Stimulated activated CD4-positive, alpha-beta T cell treated with anti-CD3 and anti-CD28 coated beads, Interleukin-4, amount 100 ng/mL, for 1 hour (primary cell): Measurements from ENCODE around the gene PFDN1.

Experiments
- DNase-seq: peaks from one replicate; pipeline ENCODE4 v3.0.0-alpha.2; 2020

PFDN1 gene

DNA sequence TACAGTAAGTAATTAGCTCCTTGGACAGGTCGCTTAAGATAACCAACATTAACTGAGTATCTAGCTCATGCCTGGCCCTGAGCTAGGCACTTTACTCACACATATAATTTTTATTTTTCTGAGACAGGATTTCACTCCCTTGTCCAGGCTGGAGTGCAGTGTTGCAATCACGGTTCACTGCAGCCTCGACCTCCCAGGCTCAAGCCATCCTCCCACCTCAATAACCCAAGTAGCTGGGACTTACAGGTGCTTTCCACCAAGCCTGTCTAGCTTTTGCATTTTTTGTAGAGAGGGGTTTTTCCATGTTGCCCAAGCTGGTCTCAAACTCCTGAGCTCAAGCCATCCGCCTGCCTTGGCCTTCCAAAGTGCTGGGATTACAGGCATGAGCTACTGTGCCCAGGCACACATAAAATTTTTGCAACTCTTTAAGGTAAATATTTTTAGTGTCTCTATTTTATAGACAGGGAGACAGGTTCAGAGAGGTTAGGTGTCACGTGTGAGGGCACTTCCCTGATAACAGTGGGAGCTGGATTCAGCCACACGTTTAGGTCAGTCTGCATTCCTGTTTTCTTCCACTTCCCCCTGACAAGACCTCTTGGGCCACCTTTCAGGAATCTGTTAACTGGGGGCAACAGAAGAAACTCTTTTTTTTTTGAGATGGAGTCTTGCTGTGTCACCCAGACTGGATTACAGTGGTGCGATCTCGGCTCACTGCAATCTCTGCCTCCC lies 25.3 kb upstream of the PFDN1 start:
- no peak for DNase-seq

DNA sequence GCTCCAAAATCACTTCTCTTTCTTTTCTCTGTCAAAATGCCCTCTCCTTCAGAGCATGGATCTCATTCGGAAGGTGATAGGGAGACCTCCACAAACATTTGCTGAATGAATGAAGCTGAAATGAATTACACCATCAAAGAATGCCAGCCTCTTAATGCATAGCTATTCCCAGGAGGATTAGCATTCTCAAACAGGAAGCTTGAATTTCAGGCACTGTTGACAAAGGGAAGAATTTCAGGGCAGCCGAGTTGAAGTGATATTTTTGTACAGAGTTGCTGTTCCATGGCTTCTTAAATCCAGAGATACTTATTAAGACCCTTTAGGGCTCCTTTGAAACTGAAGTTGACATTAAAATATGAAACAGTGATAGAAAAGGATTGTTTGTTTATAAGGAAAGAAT lies 24.7 kb upstream of the PFDN1 start:
- DNase-seq = no peak

DNA sequence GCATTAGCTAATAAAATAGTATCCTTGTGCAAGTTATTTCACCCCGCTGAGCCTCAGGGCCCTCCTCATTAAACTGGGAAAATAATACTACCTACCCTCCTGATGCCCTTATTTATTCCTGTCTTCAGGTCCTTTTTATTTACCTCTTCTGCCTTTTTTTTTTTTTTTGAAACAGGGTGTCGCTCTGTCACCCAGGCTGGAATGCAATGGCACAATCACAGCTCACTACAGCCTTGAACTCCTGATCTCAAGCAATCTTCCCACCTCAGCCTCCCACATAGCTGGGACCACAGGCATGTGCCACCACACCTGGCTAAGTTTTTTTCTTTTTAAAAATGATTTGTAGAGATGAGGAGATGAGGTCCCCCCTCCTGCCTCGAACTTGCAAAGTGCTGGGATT lies 22.6 kb upstream of the PFDN1 start:
- DNase-seq = no peak

DNA sequence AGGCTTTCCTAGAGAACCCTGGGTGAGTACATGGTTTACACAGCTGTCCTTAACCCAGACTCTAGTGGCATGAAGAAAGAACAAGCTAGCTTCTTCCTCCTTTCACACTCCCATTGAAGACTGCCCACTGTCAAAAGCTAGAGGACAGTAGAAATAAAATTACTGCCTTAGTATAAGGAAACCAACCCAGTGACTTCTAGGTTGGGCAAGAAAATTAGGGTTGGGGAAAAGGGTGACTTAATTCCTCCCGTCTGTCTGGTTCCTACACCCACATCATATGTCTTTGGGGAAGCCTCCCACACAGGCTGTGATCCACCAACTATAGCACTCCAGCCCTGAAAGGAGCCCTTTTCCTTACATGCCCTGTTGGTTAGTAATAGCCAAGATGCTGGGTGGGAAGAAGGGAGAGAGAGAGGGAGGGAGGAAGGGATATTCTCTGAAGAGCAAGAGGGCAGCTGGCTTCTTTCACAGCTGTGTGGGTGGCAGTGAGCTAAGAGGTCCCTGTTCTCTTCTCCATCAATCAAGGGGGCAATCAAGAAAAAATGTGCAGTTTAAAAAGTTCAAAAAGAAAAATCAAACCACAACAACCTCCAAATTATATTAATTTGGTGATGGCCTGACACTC lies 21.8 kb upstream of the PFDN1 start:
- no peak for DNase-seq

DNA sequence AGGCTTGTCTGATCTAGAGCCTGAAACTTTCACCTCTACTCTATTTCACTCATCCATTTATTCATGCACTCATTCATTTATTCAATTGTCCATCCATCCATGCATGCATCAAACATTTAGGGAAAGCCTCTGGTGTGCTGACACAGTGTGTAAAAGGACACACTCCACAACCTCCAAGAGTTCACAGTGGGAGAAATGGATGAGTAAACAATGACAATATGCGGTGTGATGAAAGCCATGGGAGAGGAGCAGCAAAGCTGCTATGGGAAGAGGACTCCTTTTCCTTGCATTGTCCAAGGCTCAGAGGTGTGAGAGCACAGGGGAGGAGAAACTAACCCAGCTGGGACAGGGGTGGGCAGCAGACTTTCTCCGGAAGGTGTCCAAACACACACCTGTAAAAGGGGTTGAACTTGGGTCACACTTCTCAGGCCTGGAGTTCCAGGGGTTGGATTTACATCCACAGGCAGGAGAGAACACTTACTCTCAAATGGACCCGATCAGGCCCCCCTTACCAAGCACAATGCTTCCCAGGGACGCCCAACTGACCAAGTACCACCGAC lies 21.2 kb upstream of the PFDN1 start:
- DNase-seq = no peak

DNA sequence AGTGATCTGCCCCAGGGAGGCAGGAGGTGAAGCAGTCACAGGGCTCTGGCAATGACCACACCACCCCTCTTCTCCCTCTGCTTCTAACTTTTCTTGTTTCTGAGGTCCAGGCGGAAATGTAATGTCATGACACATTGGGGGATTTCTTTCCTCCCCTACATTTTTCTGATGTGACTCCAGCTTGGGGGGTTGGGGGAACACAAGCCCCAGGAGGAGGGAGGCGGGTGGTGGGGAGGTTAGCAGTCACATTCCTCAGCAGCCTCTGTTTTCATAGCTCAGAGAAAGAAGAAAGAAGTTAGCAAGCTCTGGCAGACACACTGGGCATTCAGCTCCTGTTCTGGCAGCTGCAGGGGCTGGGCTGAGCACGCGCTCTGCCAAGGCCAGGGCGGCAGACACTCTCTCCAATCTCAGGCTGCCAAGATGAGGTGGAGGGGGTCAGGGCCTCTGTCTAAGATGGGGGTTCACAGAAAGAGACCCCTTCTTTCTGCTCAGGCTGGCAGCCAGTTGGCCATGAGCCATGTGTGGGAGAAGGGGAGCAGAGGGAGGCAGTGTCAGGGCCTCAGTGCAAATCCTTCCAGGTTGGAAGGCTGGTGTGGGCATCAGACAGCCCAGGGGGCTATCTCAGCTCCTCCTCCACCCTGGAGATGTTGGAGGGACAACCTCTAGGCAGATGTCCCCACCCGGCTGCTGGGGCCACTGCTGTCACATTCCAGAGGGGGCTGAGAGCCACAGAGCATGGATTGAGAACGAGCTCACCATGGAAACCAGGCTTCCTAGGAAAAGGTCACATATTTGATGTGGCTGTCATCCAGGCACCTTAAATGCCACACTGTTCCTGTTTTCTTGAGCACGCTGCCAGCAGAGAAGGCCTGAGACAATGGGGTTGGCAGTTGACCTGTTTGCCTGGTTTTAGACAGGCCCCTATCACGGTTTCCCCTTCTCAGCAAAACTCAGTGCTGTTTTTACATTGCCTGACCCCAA lies 20.1 kb upstream of the PFDN1 start:
- no peak for DNase-seq

DNA sequence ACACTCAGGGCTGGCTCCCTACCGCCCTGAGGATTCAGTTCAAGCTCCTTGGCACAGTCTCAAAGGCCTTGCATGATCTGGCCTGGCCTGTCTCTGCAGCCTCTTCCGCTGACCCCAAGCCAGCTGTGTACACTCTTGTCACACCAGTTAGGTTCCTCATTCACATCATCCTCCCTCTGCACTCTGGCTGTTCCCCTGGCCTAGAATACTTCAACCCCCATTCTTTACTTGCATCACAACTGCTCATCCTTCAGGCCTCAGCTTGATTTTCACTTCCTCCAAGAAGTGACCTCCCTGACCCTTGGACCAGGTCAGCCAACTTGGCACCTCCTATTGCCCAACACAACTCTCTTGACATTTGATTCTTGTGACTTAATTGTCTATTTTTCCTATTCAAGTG lies 18.9 kb upstream of the PFDN1 start:
- no peak for DNase-seq

DNA sequence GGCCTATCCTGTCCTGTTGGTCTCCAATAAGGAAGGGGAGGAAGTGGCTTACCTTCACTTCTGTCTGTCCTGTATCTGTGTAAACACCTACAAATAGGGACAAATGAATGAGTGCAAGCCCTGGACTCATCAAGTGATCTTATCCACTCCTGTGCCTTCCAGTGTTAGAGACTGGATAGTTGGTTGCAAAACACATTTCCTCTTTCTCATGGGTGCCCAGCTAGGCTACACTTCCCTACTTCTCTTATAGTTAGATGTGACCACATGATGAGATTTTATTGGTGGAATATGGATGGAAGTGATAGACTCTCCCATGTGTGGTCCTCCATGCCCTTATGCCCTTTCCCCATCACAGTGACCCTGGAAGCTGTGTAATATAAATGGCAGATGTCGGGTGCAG lies 16.9 kb upstream of the PFDN1 start:
- DNase-seq = no peak

DNA sequence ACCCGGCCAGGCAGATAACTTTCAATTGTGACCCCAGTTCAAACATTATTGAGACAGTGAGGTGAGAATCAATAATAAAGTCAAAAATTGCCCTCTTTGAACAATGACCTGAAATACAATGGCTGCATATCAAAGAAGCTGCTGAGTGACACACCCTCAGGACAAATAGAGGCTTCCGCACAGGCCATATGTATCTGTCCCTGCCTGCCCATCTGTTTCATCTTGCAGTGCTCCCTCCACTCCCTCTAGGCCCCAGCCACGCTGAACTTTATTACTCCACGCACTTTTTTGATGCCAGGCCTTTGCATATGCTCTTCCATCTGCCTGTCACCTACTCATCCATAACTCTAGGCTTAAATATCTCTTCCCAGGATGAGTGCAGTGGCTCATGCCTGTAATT lies 15.9 kb upstream of the PFDN1 start:
- DNase-seq = no peak

DNA sequence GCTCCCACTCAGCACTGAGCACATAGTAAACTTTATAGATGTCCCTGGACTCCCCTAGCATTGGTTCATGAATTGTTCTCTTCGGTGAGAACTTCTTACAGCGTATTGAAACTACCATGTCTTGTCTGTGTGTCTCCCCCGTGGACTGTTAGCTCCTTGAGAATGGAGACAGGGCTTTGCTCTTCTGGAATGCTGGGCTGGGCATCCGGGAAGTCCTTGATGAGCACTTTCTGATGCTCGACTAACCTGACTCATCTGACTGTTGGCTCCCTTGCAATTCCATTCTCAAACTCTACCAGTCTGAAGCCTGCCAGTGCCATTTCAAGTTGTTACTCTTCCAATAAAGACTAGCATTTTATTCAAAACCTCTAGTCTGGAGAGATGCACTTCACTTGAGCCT lies 15.0 kb upstream of the PFDN1 start:
- DNase-seq = no peak

DNA sequence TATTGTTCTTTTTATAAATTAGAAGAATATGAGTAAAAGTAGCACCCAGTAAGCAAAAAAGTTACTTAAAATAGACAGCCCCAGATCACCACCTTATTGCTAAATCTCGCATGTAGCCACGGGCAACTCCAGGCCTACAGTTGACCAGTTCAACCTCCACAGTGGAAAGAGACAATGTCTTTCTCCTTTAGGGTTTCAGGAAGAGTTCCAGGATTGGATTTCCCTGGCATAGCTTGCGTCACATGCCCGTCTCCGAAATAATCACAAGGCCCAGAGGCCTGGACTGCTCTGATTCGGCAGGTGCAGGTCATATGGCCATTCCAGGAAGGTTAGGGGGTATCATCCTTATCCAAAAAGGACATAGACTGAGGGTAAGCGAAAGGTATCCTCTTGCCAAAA lies 9.9 kb upstream of the PFDN1 start:
- no peak for DNase-seq

DNA sequence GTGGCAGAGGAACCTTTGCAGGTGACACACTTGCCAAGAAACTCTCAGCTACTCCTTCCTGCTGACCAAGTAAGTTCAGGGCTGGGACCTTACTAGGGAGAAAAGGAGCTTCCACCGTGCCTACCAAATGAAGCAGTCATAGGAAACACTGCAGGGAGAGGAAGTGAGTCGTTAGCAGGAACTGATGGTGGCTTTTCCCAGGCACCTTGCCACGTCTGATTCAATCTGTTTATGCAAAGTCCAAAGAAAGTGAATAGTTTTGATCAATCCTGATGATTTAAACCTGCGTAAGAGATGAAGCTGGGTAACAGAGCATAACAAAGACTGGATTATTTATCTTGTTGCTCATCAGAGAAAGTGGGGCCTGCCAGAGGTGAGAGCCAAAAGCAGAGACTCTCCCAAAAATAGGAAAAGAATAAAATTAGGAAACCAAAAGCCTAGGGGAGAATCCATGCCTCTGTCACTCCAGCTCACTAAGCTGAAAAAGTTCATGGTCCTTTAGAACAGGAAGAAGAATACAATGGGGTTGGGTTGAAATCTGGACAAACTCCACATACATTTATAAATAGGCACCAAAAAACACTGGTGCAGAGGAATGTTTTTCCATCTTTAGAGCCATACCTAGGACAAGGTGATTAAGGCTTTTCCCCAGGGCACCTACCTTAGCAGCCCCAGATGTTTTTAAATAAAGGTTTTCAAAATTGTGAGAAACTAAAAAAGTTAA lies 9.3 kb upstream of the PFDN1 start:
- DNase-seq = no peak

DNA sequence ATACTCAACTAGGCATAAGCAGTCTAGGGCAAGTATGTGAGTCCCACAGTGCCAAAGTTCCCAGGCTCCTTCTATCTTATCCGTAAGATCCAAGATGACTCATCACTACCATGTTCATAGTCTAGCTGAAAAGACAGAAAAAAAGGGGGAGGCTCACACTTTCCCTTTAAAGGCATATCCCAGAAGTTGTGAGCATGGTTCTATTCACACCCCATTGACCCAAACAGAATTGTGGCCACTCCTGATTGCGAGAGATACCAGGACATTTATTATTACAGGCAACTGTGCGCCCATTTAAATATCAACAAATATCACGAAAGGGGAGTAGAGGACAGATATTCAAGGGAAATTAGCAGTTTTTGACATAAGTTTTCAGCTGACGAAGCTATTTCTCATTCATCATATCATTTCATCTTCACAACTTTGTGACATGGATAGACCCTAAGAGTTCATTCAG lies 8.1 kb upstream of the PFDN1 start:
- DNase-seq = no peak

DNA sequence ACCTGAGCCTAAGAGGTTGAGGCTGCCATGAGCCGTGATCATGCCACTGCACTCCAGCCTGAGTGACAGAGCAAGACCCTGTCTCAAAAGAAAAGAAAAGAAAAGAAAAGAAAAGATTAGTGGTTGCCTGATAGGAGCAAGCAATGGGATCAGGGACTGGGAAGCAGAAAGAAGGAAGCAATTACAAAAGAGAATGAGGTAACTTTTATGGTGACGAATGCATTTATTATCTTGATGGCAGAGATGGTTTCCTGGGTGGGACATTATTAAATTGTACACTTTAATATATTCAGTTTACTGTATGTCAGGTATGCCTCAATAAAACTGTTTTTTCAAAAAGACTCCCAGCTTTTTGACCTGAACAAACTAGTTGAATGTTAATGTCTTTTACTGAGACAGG lies 7.5 kb upstream of the PFDN1 start:
- DNase-seq = no peak

DNA sequence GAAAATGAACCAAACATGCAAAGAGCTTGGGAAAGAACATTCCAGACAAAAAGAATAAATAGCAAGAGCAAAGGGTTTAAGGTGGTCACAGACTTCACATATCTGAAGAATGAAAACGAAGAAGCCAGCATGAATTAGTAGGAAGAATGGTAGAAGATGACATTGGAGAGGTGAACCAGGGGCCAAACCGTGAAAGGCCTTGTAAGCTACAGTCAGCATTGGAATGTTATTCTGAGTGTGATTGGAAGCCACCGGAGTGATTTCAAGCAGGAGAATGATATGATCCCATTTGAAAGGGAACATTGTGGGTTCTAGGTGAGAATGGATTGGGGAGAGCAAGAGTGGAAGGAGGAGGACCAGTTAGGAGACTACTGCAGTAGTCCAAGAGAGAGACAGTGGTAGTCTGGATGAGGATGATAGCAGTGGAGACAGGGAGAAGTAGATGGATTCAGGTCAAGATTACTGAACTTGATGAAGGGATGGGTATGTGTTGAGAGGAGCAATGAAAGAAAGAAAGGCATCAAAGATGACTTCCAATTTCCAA lies 6.9 kb upstream of the PFDN1 start:
- no peak for DNase-seq

DNA sequence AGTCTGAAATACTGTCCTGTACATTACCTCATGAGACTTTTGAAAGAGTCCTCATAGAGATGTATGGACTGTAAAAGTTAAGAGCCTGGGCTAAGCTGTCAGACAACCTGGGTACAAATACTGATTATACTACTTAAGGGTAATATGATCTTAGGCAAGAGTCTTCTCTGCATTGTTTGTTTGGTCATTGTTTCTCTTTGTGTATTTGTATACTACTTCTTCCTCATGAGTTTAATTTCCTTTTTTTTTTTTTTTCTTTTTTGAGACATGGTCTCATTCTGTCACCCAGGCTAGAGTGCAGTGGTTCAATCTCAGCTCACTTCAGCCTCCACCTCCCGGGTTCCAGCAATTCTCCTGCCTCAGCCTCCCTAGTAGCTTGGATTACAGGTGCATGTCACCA lies 2.6 kb upstream of the PFDN1 start:
- no peak for DNase-seq

DNA sequence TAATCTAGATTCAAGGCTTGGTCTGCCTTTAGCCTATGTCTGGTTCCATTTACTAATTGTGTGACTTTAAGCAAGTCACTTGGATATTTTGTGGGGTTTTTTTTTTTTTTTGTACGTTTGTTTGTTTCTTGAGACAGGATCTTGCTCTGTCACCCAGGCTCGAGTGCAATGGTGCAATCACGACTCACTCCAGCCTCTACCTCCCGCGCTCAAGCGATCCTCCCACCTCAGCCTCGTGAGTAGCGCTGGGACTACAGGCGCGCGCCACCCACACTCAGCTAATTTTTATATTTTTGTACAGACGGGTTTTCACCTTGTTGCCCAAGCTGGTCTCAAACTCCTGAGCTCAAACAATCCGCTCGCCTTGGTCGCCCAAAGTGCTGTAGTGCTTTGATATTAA lies 1.1 kb upstream of the PFDN1 start:
- DNase-seq = no peak

DNA sequence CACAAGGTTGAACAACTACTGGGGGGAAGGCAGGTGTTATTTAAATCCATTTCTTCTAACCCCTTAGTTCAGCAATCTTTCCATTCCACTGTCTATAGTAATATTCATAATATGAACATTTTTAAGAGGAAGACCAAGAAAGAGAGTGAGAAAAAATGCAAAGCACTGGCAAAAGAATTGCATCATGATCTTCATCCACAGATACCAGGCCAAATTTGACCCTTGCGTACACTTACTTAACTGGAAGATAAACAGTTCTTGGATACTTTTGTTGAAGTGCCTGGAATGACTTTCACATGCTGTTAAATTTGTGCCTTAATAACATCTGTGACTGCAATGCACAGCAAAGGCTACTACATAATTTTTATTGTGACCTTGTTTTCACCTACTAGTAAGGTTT lies 1.8 kb downstream of the PFDN1 start:
- DNase-seq = no peak

DNA sequence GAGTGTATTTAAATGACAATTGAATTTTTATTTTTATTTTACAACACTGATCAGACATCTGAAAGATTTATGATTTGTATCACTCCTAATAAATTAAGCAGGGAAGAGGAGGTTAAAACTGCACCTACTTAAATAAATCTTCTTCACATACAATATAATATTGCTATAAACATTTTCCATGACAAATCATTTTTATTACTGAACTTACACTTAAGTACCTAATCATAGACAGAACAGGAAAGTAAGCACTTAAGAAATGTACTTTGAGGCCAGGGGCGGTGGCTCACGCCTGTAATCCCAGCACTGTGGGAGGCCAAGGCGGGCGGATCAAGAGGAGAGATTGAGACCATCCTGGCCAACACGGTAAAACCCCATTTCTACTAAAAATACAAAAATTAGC lies 3.8 kb downstream of the PFDN1 start:
- DNase-seq = no peak

DNA sequence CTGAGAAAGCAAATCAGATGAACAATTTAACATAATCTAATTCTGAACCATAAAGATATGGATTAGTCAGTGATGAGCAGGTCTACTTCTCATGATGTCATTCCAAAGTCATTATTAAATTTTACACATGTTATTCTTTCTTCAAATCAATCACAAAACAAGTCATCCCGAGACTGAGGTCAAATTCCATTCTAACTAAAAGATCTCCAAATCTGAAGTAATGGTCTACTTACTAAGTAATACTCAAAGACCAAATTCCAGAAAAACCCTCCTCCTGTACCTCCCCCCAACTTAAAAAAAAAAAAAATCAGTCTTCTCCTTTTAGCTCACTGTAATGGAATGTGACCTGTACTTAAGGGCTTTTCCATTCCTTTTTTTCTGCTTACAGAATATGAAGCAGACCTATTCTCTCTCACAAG lies 4.7 kb downstream of the PFDN1 start:
- no peak for DNase-seq

DNA sequence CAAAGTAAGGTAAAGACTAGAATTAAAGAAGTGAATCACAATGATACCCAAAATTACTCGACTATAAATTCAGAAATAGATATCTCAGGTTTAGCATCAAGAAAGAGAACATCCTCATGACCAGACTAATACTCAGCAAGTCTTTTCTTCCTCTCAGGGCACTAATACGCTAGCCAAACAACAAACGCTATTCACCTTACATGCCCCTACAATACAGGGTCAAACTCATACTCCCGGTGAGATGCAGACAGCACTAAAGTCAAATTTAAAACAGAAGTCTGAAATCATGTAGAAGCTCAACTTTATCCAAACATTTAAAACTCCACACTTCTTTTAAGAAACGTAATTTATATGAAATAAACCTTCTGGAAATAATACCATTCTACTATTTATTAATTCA lies 5.6 kb downstream of the PFDN1 start:
- no peak for DNase-seq

DNA sequence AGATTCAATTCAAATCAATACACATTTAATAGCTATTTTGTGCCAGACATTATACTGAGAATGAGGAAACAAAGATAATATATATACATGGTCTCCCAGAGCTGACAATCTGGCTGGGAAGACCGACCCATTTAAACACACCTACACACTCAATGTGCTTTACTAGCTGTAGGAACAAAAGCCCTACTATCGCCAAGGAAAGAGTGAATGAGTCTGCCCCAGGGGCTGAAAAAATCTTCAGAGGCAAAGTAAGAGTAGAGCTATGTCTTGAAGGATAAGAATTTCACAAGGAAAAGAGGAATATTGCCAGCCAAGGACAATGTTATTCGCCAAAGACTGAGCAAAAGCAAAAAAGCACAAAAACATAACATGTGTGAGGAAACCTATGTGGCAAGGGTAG lies 6.6 kb downstream of the PFDN1 start:
- DNase-seq = no peak
